B cell (primary cell): ENCODE data around the gene PRRG2. TPM values are rescaled to one million over a fixed set of nuclear protein-coding genes. Genes with fewer than 3 reads are reported as not detected.

ENCODE experiments used
- ATAC-seq: fragments of 200-7000 bp; cut with Tn5 transposase; one replicate; pipeline ENCODE4 v1.10.0; 2021; ENCODE audit warnings: low read depth, mild to moderate bottlenecking, moderate number of reproducible peaks, moderate library complexity
- CTCF ChIA-PET: fragments of 350-600 bp; sonication (Branson Sonifier 250); formaldehyde crosslinking; loops from one replicate; lab custom pipeline; 2021; ENCODE audit warnings: antibody characterized with exemption, inconsistent platforms; lab: Charles Lee
- POLR2A ChIA-PET: fragments of 350-600 bp; sonication (Branson Sonifier 250); formaldehyde crosslinking; loops from one replicate; lab custom pipeline; 2021; ENCODE audit warnings: antibody characterized with exemption; lab: Charles Lee
- DNase-seq: peaks from one replicate; pipeline ENCODE4 v3.0.0; 2013
- H2AFZ ChIP-seq: 2 replicates; pipeline ENCODE4 v1.6.1; 2012; ENCODE audit warnings: mild to moderate bottlenecking, low read depth, low read length; ENCODE audit not compliant: insufficient read depth, poor library complexity, severe bottlenecking
- H3K27ac ChIP-seq, 2 donors: 1 replicate in 1 of 2; 2 replicates in 1 of 2; pipeline ENCODE4 v1.5.1; 2012 to 2013; ENCODE audit warnings: low read length in 2 of 2, mild to moderate bottlenecking in 2 of 2, moderate library complexity in 1 of 2
- H3K27me3 ChIP-seq, 4 experiments: fragments of 200-600 bp in 1 of 4; sonication (generic) in 1 of 4; replicated peaks in 1 of 4; 1 replicate in 2 of 4; 2 replicates in 2 of 4; pipeline versions ENCODE4 v1.6.1 to v1.7.0; 2013 to 2016; ENCODE audit warnings: low read length in 3 of 4, mild to moderate bottlenecking in 2 of 4, mixed read lengths in 1 of 4, moderate library complexity in 1 of 4; ENCODE audit not compliant: insufficient read depth in 4 of 4, control insufficient read depth in 3 of 4; ENCODE audit errors: control extremely low read depth in 1 of 4
- H3K36me3 ChIP-seq, 2 experiments: replicated peaks in 1 of 2; 1 replicate in 1 of 2; 2 replicates in 1 of 2; pipeline versions ENCODE4 v1.6.1 to v1.7.1; 2013; ENCODE audit warnings: low read length in 1 of 2; ENCODE audit not compliant: insufficient read depth in 2 of 2, control insufficient read depth in 1 of 2; ENCODE audit errors: control extremely low read depth in 1 of 2, extremely low read depth in 1 of 2
- H3K4me1 ChIP-seq, 2 donors: fragments of 200-600 bp in 1 of 2; sonication (generic) in 1 of 2; 1 replicate in 1 of 2; 2 replicates in 1 of 2; pipeline versions ENCODE4 v1.5.1 to v1.6.1; 2013 to 2017; ENCODE audit warnings: low read length in 2 of 2; ENCODE audit not compliant: control insufficient read depth in 2 of 2, insufficient read depth in 2 of 2
- H3K4me2 ChIP-seq: replicated peaks from 2 replicates; pipeline ENCODE3; 2012; ENCODE audit warnings: mild to moderate bottlenecking, low read depth, low read length; ENCODE audit not compliant: poor library complexity, severe bottlenecking
- H3K4me3 ChIP-seq, 5 experiments: fragments of 200-600 bp in 1 of 5; sonication (generic) in 1 of 5; 1 replicate in 3 of 5; 2 replicates in 2 of 5; pipeline versions ENCODE4 v1.5.1 to v1.7.0; 2011 to 2016; ENCODE audit warnings: low read length in 4 of 5, mild to moderate bottlenecking in 4 of 5, low read depth in 2 of 5, control low read depth in 1 of 5, moderate library complexity in 1 of 5; ENCODE audit not compliant: insufficient read depth in 1 of 5; ENCODE audit errors: control extremely low read depth in 1 of 5, extremely low read depth in 1 of 5
- H3K79me2 ChIP-seq: fragments of 200-600 bp; sonication (generic); one replicate; pipeline ENCODE4 v1.6.0; 2016; ENCODE audit warnings: low read length; ENCODE audit not compliant: control insufficient read depth, insufficient read depth
- H3K9ac ChIP-seq: fragments of 200-600 bp; sonication (generic); 2 replicates; pipeline ENCODE4 v1.6.1; 2017; ENCODE audit warnings: mild to moderate bottlenecking, low read length, moderate library complexity
- H3K9me3 ChIP-seq, 3 donors: one replicate each; pipeline versions ENCODE4 v1.6.1 to v1.7.1; 2013; ENCODE audit warnings: low read length in 2 of 3; ENCODE audit not compliant: control insufficient read depth in 2 of 3, insufficient read depth in 1 of 3; ENCODE audit errors: control extremely low read depth in 1 of 3
- H4K20me1 ChIP-seq: 2 replicates; pipeline ENCODE4 v1.6.0; 2012; ENCODE audit warnings: mild to moderate bottlenecking, low read length; ENCODE audit not compliant: insufficient read depth, control insufficient read depth, poor library complexity, severe bottlenecking
- H3K27ac Mint-ChIP-seq: one replicate; pipeline ENCODE4 v1.8.0; 2021; ENCODE audit warnings: mixed read lengths
- H3K27me3 Mint-ChIP-seq: one replicate; pipeline ENCODE4 v1.8.0; 2021; ENCODE audit warnings: mixed read lengths
- H3K4me1 Mint-ChIP-seq: one replicate; pipeline ENCODE4 v1.8.0; 2021; ENCODE audit warnings: mixed read lengths
- H3K4me3 Mint-ChIP-seq: one replicate; pipeline ENCODE4 v1.8.0; 2021; ENCODE audit warnings: mixed read lengths
- H3K9me3 Mint-ChIP-seq: one replicate; pipeline ENCODE4 v1.8.0; 2022; ENCODE audit warnings: mixed read lengths; ENCODE audit not compliant: insufficient read depth
- CTCF ChIP-seq: fragments of 200-600 bp; IDR thresholded peaks from one replicate; pipeline ENCODE4 v1.8.0; 2022; ENCODE audit warnings: antibody characterized with exemption, mild to moderate bottlenecking
- EZH2 ChIP-seq: IDR thresholded peaks from 2 replicates; pipeline ENCODE4 v1.6.1; 2012; ENCODE audit warnings: borderline replicate concordance, low read depth, mild to moderate bottlenecking, moderate library complexity, low read length; ENCODE audit not compliant: insufficient read depth, poor library complexity, severe bottlenecking
- WGBS: methylation state at CpG from one replicate; pipeline ENCODE4 v1.1.5; 2013; ENCODE audit warnings: missing lambda C conversion rate; ENCODE audit not compliant: insufficient coverage; 5-methylcytosine and 5-hydroxymethylcytosine counted together
- intact Hi-C: fragments of 100-400 bp; cut with micrococcal nuclease; formaldehyde crosslinking; loops from one replicate; pipeline ENCODE4 v1.10.0; 2022
- polyA plus RNA-seq: library from polyadenylated mRNA; depleted of rRNA; stranded (reverse); fragments of >200 nt; gene quantifications from 2 replicates; pipeline ENCODE4 v1.2.3, GENCODE V29; 2012
- total RNA-seq, 2 donors: library from RNA; stranded (reverse); fragments of 120-200 nt in 1 of 2; gene quantifications; 1 replicate in 1 of 2; 2 replicates in 1 of 2; pipeline versions ENCODE4 v1.2.3 to v1.2.4, GENCODE V29; 2013 to 2022

PRRG2 gene
- total and polyA plus RNA-seq, 2 donors (not counting 1 experiment from before 2014, with no cell fraction given): 1.1 to 4.4 TPM

DNA sequence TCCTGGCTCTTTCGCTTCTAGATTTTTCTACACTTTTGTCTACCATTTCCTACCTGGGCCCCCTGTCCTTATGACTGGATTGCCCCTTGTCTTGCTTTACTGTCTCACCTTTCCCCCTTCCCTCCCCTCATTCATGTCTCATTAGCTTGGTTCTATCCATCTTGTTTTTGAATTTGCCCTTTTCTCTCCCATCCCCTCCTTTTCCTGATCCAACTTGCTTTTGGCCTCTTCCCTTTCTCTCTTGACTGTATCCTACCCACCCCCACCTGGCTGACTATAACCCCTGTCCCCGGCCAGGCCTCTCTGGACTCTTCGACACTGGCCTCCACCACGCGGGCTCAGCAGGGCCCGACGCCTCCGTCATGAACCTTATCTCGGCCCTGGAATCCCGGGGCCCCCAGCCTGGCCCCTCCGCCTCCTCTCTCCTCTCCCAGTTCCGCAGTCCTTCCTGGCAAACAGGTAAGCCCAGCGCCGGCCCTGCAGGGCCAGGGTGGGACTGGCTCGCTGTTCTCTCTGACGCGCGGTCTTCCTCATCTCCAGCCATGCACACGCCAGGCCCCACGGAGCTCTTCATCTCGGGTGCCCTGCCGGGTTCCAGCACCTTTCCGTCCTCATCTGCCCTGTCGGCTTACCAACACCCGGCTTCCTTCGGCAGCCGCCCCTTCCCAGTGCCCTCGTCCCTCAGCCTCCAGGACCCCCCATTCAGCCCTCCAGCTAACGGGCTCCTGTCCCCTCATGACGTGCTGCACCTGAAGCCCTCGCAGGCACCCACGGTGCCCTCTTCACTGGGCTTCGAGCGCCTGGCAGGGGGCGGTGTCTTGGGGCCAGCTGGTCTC, 13.3 kb downstream of the PRRG2 start:
- POLR2A ChIA-PET: interaction anchor here (1.7 kb wide), 1 partner anchor 82 kb away, joined by 10 read pairs; the partner anchor contains the start of gene PRMT1
- peak; percentile 21 for DNase-seq

More for the DNA sequence above, 13.3 kb downstream of the PRRG2 start:
- peaks cover 75% of the 10 kb centered on the region for H3K79me2 ChIP-seq
- no peak for TF ChIP-seq EZH2
- no peak for TF ChIP-seq CTCF
- H3K4me2 ChIP-seq: no peak overlapping the region
- CTCF ChIA-PET: interaction anchor here (0.6 to 1.1 kb wide), 2 partner anchors 86 to 473 kb away, joined by 3 read pairs; no protein-coding TSS in a partner anchor
- no peak for ATAC-seq
- H4K20me1 ChIP-seq: peaks cover 76% of the 10 kb centered on the region
- Mint-ChIP-seq H3K4me3 (peak overlapping the region; percentile 84), H3K9me3 (no peaks in the 10 kb centered on the region), H3K4me1 (peaks cover 27% of the 10 kb centered on the region), H3K27me3 (no peaks in the 10 kb centered on the region), H3K27ac (peak overlapping the region; percentile 86)
- H3K9ac ChIP-seq: no peak overlapping the region
- no peaks in the 10 kb centered on the region for H3K9me3 ChIP-seq
- 96% methylated on average over 34 of the region's 35 CpGs for WGBS
- no peak overlapping the region for H3K4me3 ChIP-seq
- intact Hi-C loops: loop anchor here (5.0 kb wide), 1 partner anchor 1337 kb away; the partner anchor contains the start of gene CARD8
- H2AFZ ChIP-seq: no peak overlapping the region
- H3K4me1 ChIP-seq: peaks cover 16 to 25% of the 10 kb centered on the region in 2 donors
- peak overlapping the region in 1 of 2 donors; percentile 60 for H3K27ac ChIP-seq
- H3K27me3 ChIP-seq: no peaks in the 10 kb centered on the region
- H3K36me3 ChIP-seq: peaks cover 0 to 28% of the 10 kb centered on the region in 2 experiments
